H1 (cell line): ENCODE results near the gene NELFCD. TPM values are rescaled to one million over a fixed set of nuclear protein-coding genes. Genes with fewer than 3 reads are reported as not detected.

ENCODE experiments used
- CTCF ChIA-PET: fragments of 300-600 bp; sonication (Branson Sonifier 250); formaldehyde crosslinking; loops from one replicate; lab custom pipeline; 2021; ENCODE audit not compliant: partially characterized antibody; lab: Charles Lee
- POLR2A ChIA-PET: fragments of 300-600 bp; sonication (Branson Sonifier 250); formaldehyde crosslinking; loops from one replicate; lab custom pipeline; 2021; ENCODE audit warnings: inconsistent platforms; ENCODE audit not compliant: partially characterized antibody; lab: Charles Lee
- DNase-seq, 2 experiments: peaks; one replicate each; pipeline versions ENCODE4 v3.0.0 to v3.0.0-alpha.2; 2010 to 2022; ENCODE audit warnings: low spot score in 2 of 2, low read depth in 1 of 2, mixed read lengths in 1 of 2
- FAIRE-seq: peaks from 2 replicates; lab custom pipeline; 2011; peaks lifted over from hg19 to GRCh38; lab: Jason Lieb, UNC
- H2AFZ ChIP-seq: 2 replicates; pipeline ENCODE4 v1.8.1; 2012; ENCODE audit warnings: low read length, inconsistent platforms
- H2AK5ac ChIP-seq: 2 replicates; pipeline ENCODE4 v1.6.1; 2013; ENCODE audit warnings: low read depth, low read length
- H2BK120ac ChIP-seq: replicated peaks from 2 replicates; pipeline ENCODE3; 2013; ENCODE audit warnings: low read depth, low read length, inconsistent platforms
- H2BK12ac ChIP-seq: 2 replicates; pipeline ENCODE4 v1.6.1; 2013; ENCODE audit warnings: low read depth, low read length
- H2BK15ac ChIP-seq: 2 replicates; pipeline ENCODE4 v1.6.1; 2013; ENCODE audit warnings: low read length
- H2BK20ac ChIP-seq: 2 replicates; pipeline ENCODE4 v1.6.1; 2013; ENCODE audit warnings: low read length
- H2BK5ac ChIP-seq: 2 replicates; pipeline ENCODE4 v1.6.1; 2013; ENCODE audit warnings: low read depth, low read length
- H3K14ac ChIP-seq: 2 replicates; pipeline ENCODE4 v1.6.1; 2013; ENCODE audit warnings: inconsistent platforms; ENCODE audit not compliant: insufficient read length
- H3K18ac ChIP-seq: 2 replicates; pipeline ENCODE4 v1.6.1; 2013; ENCODE audit warnings: low read length; ENCODE audit errors: extremely low read depth
- H3K23ac ChIP-seq: 2 replicates; pipeline ENCODE4 v1.6.1; 2013; ENCODE audit warnings: inconsistent platforms; ENCODE audit not compliant: insufficient read length
- H3K23me2 ChIP-seq: 2 replicates; pipeline ENCODE4 v1.6.1; 2013; ENCODE audit warnings: low read depth, low read length
- H3K27ac ChIP-seq: 2 replicates; pipeline ENCODE4 v1.6.1; 2011; ENCODE audit warnings: low read depth, low read length, inconsistent platforms
- H3K27me3 ChIP-seq, 4 experiments: replicated peaks in 1 of 4; 1 replicate in 1 of 4; 2 replicates in 3 of 4; pipeline versions ENCODE4 v1.6.1 to v1.8.1; 2011 to 2013; ENCODE audit warnings: low read length in 3 of 4, mild to moderate bottlenecking in 3 of 4, inconsistent platforms in 2 of 4, mixed read lengths in 2 of 4, moderate library complexity in 1 of 4; ENCODE audit not compliant: control insufficient read depth in 3 of 4, insufficient read depth in 3 of 4; ENCODE audit errors: extremely low read depth in 1 of 4
- H3K36me3 ChIP-seq, 4 experiments: 2 replicates each; pipeline versions ENCODE4 v1.6.1 to v1.8.1; 2011 to 2013; ENCODE audit warnings: mild to moderate bottlenecking in 4 of 4, low read length in 3 of 4, moderate library complexity in 2 of 4, control low read depth in 1 of 4, inconsistent platforms in 1 of 4; ENCODE audit not compliant: insufficient read depth in 4 of 4, control insufficient read depth in 2 of 4
- H3K4ac ChIP-seq: replicated peaks from 2 replicates; pipeline ENCODE3; 2013; ENCODE audit warnings: low read length, low read depth, mixed read lengths, inconsistent platforms; ENCODE audit not compliant: insufficient read length
- H3K4me1 ChIP-seq, 4 experiments: replicated peaks in 1 of 4; 1 replicate in 1 of 4; 2 replicates in 3 of 4; pipeline versions ENCODE4 v1.6.1 to v1.8.1; 2011 to 2013; ENCODE audit warnings: low read length in 3 of 4, inconsistent platforms in 2 of 4, mixed read lengths in 1 of 4; ENCODE audit not compliant: insufficient read depth in 4 of 4, control insufficient read depth in 3 of 4
- H3K4me2 ChIP-seq, 2 experiments: 2 replicates each; pipeline versions ENCODE4 v1.6.1 to v1.8.1; 2011 to 2013; ENCODE audit warnings: low read depth in 2 of 2, low read length in 2 of 2, control low read depth in 1 of 2, inconsistent platforms in 1 of 2, mild to moderate bottlenecking in 1 of 2; ENCODE audit not compliant: insufficient read depth in 1 of 2
- H3K4me3 ChIP-seq, 4 experiments: fragments of 200-600, 300-600 bp in 1 of 4; sonication (generic), shearing (Covaris generic), sonication (Bioruptor Twin) in 1 of 4; 2 replicates each; pipeline versions ENCODE4 v1.5.1 to v1.8.1; 2011 to 2016; ENCODE audit warnings: low read length in 4 of 4, low read depth in 3 of 4, control low read depth in 2 of 4, inconsistent platforms in 2 of 4, mild to moderate bottlenecking in 2 of 4, mixed read lengths in 1 of 4, moderate library complexity in 1 of 4; ENCODE audit not compliant: insufficient read depth in 2 of 4; ENCODE audit errors: extremely low read depth in 1 of 4
- H3K56ac ChIP-seq: replicated peaks from 2 replicates; pipeline ENCODE3; 2013; ENCODE audit warnings: low read depth, mild to moderate bottlenecking, mixed read lengths, low read length, inconsistent platforms; ENCODE audit not compliant: insufficient read length
- H3K79me1 ChIP-seq: 2 replicates; pipeline ENCODE4 v1.6.1; 2013; ENCODE audit warnings: low read depth, low read length, control low read depth
- H3K79me2 ChIP-seq, 2 experiments: 2 replicates each; pipeline versions ENCODE4 v1.6.1 to v1.8.1; 2012 to 2013; ENCODE audit warnings: low read length in 2 of 2, mild to moderate bottlenecking in 2 of 2, inconsistent platforms in 1 of 2; ENCODE audit not compliant: insufficient read depth in 2 of 2, control insufficient read depth in 1 of 2
- H3K9ac ChIP-seq, 4 experiments: replicated peaks in 1 of 4; 1 replicate in 1 of 4; 2 replicates in 3 of 4; pipeline versions ENCODE4 v1.6.1 to v1.8.1; 2011 to 2013; ENCODE audit warnings: low read depth in 3 of 4, low read length in 3 of 4, control low read depth in 2 of 4, mild to moderate bottlenecking in 2 of 4, moderate library complexity in 2 of 4, inconsistent platforms in 1 of 4; ENCODE audit errors: extremely low read depth in 1 of 4
- H3K9me3 ChIP-seq, 2 experiments: 2 replicates each; pipeline versions ENCODE4 v1.6.1 to v1.8.1; 2012 to 2013; ENCODE audit warnings: mild to moderate bottlenecking in 2 of 2, moderate library complexity in 2 of 2, control low read depth in 1 of 2, inconsistent platforms in 1 of 2, low read depth in 1 of 2, low read length in 1 of 2, mixed read lengths in 1 of 2; ENCODE audit not compliant: insufficient read depth in 2 of 2
- H4K20me1 ChIP-seq, 2 experiments: replicated peaks in 1 of 2; 2 replicates each; pipeline versions ENCODE3 to v1.8.1; 2011 to 2013; ENCODE audit warnings: inconsistent platforms in 2 of 2, low read length in 2 of 2, mild to moderate bottlenecking in 1 of 2; ENCODE audit not compliant: insufficient read depth in 2 of 2, control insufficient read depth in 1 of 2
- H4K5ac ChIP-seq: 2 replicates; pipeline ENCODE4 v1.6.1; 2013; ENCODE audit warnings: low read length, low read depth, mixed read lengths, inconsistent platforms; ENCODE audit not compliant: insufficient read length
- H4K8ac ChIP-seq: 2 replicates; pipeline ENCODE4 v1.8.0; 2013; ENCODE audit warnings: mild to moderate bottlenecking, moderate library complexity, low read length, inconsistent platforms; ENCODE audit not compliant: insufficient read depth; ENCODE audit errors: extremely low read depth
- H4K91ac ChIP-seq: replicated peaks from 2 replicates; pipeline ENCODE3; 2013; ENCODE audit warnings: low read length, mixed read lengths, inconsistent platforms; ENCODE audit not compliant: insufficient read length
- ASH2L ChIP-seq: fragments of 200-600, 300-600 bp; sonication (generic); IDR thresholded peaks from one replicate; pipeline ENCODE4 v1.7.1; 2017; ENCODE audit warnings: low read length
- CTBP2 ChIP-seq: IDR thresholded peaks from 2 replicates; pipeline ENCODE4 v1.7.0; 2011; ENCODE audit warnings: borderline replicate concordance, mild to moderate bottlenecking, moderate library complexity, mixed read lengths, low read length; ENCODE audit not compliant: insufficient read depth, insufficient read length
- HDAC6 ChIP-seq: IDR thresholded peaks from one replicate; pipeline ENCODE4 v1.7.1; 2012; ENCODE audit warnings: low read depth, mild to moderate bottlenecking, inconsistent platforms, low read length, moderate library complexity
- KDM4A ChIP-seq: IDR thresholded peaks from one replicate; pipeline ENCODE4 v1.7.1; 2012; ENCODE audit warnings: low read depth, mild to moderate bottlenecking, moderate library complexity, low read length, inconsistent platforms; ENCODE audit not compliant: severe bottlenecking
- NANOG ChIP-seq: IDR thresholded peaks from 2 replicates; pipeline ENCODE4 v1.6.1; 2011; ENCODE audit warnings: low read length, low read depth, mild to moderate bottlenecking, inconsistent platforms; ENCODE audit not compliant: insufficient read depth, poor library complexity, severe bottlenecking
- RBBP5 ChIP-seq: IDR thresholded peaks from 2 replicates; pipeline ENCODE4 v1.7.1; 2012; ENCODE audit warnings: low read depth, mild to moderate bottlenecking, inconsistent platforms, low read length, moderate library complexity, borderline replicate concordance
- TEAD4 ChIP-seq: IDR thresholded peaks from 2 replicates; pipeline ENCODE4 v1.6.1; 2012; ENCODE audit warnings: low read depth, low read length, inconsistent platforms, mixed read lengths
- WGBS, 2 experiments: shearing (Covaris generic) in 1 of 2; methylation state at CpG; one replicate each; pipeline versions ENCODE4 v1.1.6 to v1.1.7; 2013 to 2015; ENCODE audit warnings: low lambda C conversion rate in 2 of 2, mixed read lengths in 2 of 2, inconsistent platforms in 1 of 2, low coverage in 1 of 2, missing lambda C conversion rate in 1 of 2; ENCODE audit not compliant: insufficient replicate concordance in 2 of 2, insufficient coverage in 1 of 2, insufficient read length in 1 of 2; ENCODE audit errors: extremely low coverage in 1 of 2, missing lambda C conversion rate in 1 of 2; 5-methylcytosine and 5-hydroxymethylcytosine counted together
- polyA plus RNA-seq, 7 experiments: library from polyadenylated mRNA; depleted of rRNA in 3 of 7; stranded (reverse) in 5 of 7; unstranded in 2 of 7; fragments of >200 nt in 5 of 7; fragments of 200-250 nt in 2 of 7; gene quantifications; 1 replicate in 5 of 7; 2 replicates in 1 of 7; 4 replicates in 1 of 7; pipeline versions ENCODE4 v1.2.1 to v1.2.3, GENCODE V29; 2011 to 2013; ENCODE audit warnings: missing spikeins in 2 of 7, mixed read lengths in 2 of 7
- total RNA-seq: library from RNA; stranded (reverse); fragmentation: NEBNext Ultra II Directional; extraction: Animal tissue kit (Norgen Biotek cat#: 25700); gene quantifications from 2 replicates; pipeline ENCODE4 v1.2.1, GENCODE V29; 2021

Gene NELFCD
- total and polyA plus RNA-seq, 2 of the 8 experiments (the other 6 are each of a cell fraction or from before 2014, with no cell fraction given): 35.5 to 59.6 TPM

GRCh38 chr20:58970146-58970545 lies 10.9 kb upstream of the NELFCD start:
- no peaks in the 10 kb centered on the region for H3K79me2 ChIP-seq
- CTCF ChIA-PET: no interaction called here
- no peaks in the 10 kb centered on the region; a peak in 1 of 7 replicates for H3K27me3 ChIP-seq
- H3K4me1 ChIP-seq: peaks cover 0 to 7% (median 0%) of the 10 kb centered on the region in 4 experiments; a peak in 2 of 7 replicates
- POLR2A ChIA-PET: interaction anchor here (0.6 to 1.1 kb wide), 2 partner anchors 62 to 72 kb away, joined by 3 to 5 read pairs; no protein-coding TSS in a partner anchor
- H3K56ac ChIP-seq: no peak overlapping the region
- H2BK5ac ChIP-seq: no peak overlapping the region
- no peaks in the 10 kb centered on the region for H3K79me1 ChIP-seq
- H4K5ac ChIP-seq: no peak overlapping the region
- H3K27ac ChIP-seq: no peak overlapping the region
- H4K20me1 ChIP-seq: no peaks in the 10 kb centered on the region
- no peaks in the 10 kb centered on the region for H3K9me3 ChIP-seq
- no peaks in the 10 kb centered on the region for H3K23me2 ChIP-seq
- H3K4me3 ChIP-seq: no peak overlapping the region
- no peak overlapping the region for H3K9ac ChIP-seq
- 71% methylated on average over 1 of the region's 1 CpG; no CpG with 5 or more reads in 1 of the 2 experiments for WGBS, 2 experiments
- no peak overlapping the region for H2BK15ac ChIP-seq
- H3K4me2 ChIP-seq: no peak overlapping the region
- H2AK5ac ChIP-seq: no peak overlapping the region
- no peaks in the 10 kb centered on the region for H3K36me3 ChIP-seq
- H3K23ac ChIP-seq: no peak overlapping the region
- no peak overlapping the region for H4K91ac ChIP-seq
- H3K4ac ChIP-seq: no peak overlapping the region
- H2BK12ac ChIP-seq: no peak overlapping the region
- no peak overlapping the region for H3K14ac ChIP-seq
- no peak for DNase-seq
- H2BK120ac ChIP-seq: no peak overlapping the region
- H4K8ac ChIP-seq: no peak overlapping the region
- no peak for FAIRE-seq
- no peak overlapping the region for H3K18ac ChIP-seq
- H2BK20ac ChIP-seq: no peak overlapping the region
- TF ChIP-seq TEAD4 (no peak), KDM4A (no peak), CTBP2 (no peak), ASH2L (no peak), NANOG (no peak), RBBP5 (no peak), HDAC6 (no peak)
- TF ChIP-seq, all 59 proteins: peak for 0
- H2AFZ ChIP-seq: no peak overlapping the region
